Astrocyte (in vitro differentiated cells and primary cell): ENCODE data around the gene LSM7. TPM values are rescaled to one million over a fixed set of nuclear protein-coding genes. Genes with fewer than 3 reads are reported as not detected.

Experiments used
- DNase-seq: peaks from one replicate; pipeline ENCODE4 v3.0.0-alpha.2; 2010; ENCODE audit warnings: low read depth
- FAIRE-seq: peaks from 2 replicates; lab custom pipeline; 2011; peaks lifted over from hg19 to GRCh38; lab: Jason Lieb, UNC
- H2AFZ ChIP-seq: 2 replicates; pipeline ENCODE4 v1.6.0; 2012; ENCODE audit warnings: low read depth, low read length, inconsistent platforms
- H3K27ac ChIP-seq: 2 replicates; pipeline ENCODE4 v1.5.1; 2011; ENCODE audit warnings: low read depth, low read length, inconsistent platforms
- H3K27me3 ChIP-seq: 2 replicates; pipeline ENCODE4 v1.6.0; 2011; ENCODE audit warnings: low read length, inconsistent platforms; ENCODE audit not compliant: insufficient read depth
- H3K36me3 ChIP-seq: 2 replicates; pipeline ENCODE4 v1.5.1; 2011; ENCODE audit warnings: low read length, inconsistent platforms; ENCODE audit not compliant: insufficient read depth
- H3K4me1 ChIP-seq: 2 replicates; pipeline ENCODE4 v1.5.1; 2011; ENCODE audit warnings: low read length, inconsistent platforms; ENCODE audit not compliant: insufficient read depth
- H3K4me2 ChIP-seq: 2 replicates; pipeline ENCODE4 v1.6.0; 2012; ENCODE audit warnings: low read length, inconsistent platforms
- H3K4me3 ChIP-seq: 2 replicates; pipeline ENCODE4 v1.5.1; 2011; ENCODE audit warnings: low read depth, mild to moderate bottlenecking, low read length, inconsistent platforms; ENCODE audit not compliant: insufficient read depth
- H3K79me2 ChIP-seq: 2 replicates; pipeline ENCODE4 v1.6.0; 2012; ENCODE audit warnings: mild to moderate bottlenecking, low read length, inconsistent platforms; ENCODE audit not compliant: insufficient read depth
- H3K9ac ChIP-seq: 2 replicates; pipeline ENCODE4 v1.6.0; 2012; ENCODE audit warnings: mild to moderate bottlenecking, low read length, inconsistent platforms
- H3K9me3 ChIP-seq: 2 replicates; pipeline ENCODE4 v1.5.1; 2012; ENCODE audit warnings: low read depth, mild to moderate bottlenecking, low read length, inconsistent platforms; ENCODE audit not compliant: insufficient read depth
- H4K20me1 ChIP-seq: 2 replicates; pipeline ENCODE4 v1.6.0; 2012; ENCODE audit warnings: low read length, inconsistent platforms; ENCODE audit not compliant: insufficient read depth
- H3K27ac Mint-ChIP-seq: one replicate; pipeline ENCODE4 v1.8.0; 2021; ENCODE audit warnings: mild to moderate bottlenecking, mixed read lengths; ENCODE audit not compliant: unreplicated experiment
- H3K27me3 Mint-ChIP-seq: one replicate; pipeline ENCODE4 v1.8.0; 2021; ENCODE audit warnings: low read depth, mixed read lengths; ENCODE audit not compliant: unreplicated experiment
- H3K36me3 Mint-ChIP-seq: one replicate; pipeline ENCODE4 v1.8.0; 2021; ENCODE audit warnings: low read depth, mixed read lengths; ENCODE audit not compliant: unreplicated experiment
- H3K4me1 Mint-ChIP-seq: one replicate; pipeline ENCODE4 v1.8.0; 2021; ENCODE audit warnings: low read depth, mixed read lengths; ENCODE audit not compliant: unreplicated experiment
- H3K4me3 Mint-ChIP-seq: one replicate; pipeline ENCODE4 v1.8.0; 2021; ENCODE audit warnings: mild to moderate bottlenecking, moderate library complexity, mixed read lengths; ENCODE audit not compliant: unreplicated experiment
- H3K9me3 Mint-ChIP-seq: one replicate; pipeline ENCODE4 v1.8.0; 2021; ENCODE audit warnings: mild to moderate bottlenecking, mixed read lengths; ENCODE audit not compliant: unreplicated experiment
- EZH2 ChIP-seq: IDR thresholded peaks from 2 replicates; pipeline ENCODE4 v1.6.1; 2012; ENCODE audit warnings: mild to moderate bottlenecking, low read length, inconsistent platforms; ENCODE audit not compliant: insufficient read depth
- total RNA-seq: library from RNA; stranded (reverse); gene quantifications from 2 replicates; pipeline ENCODE4 v1.2.1, GENCODE V29; 2021
- TF ChIP-seq, protein P1 (sequence below): IDR thresholded peaks from 2 replicates; pipeline ENCODE4 v1.5.1; 2011; ENCODE audit warnings: low read depth, mild to moderate bottlenecking, inconsistent platforms, low read length, moderate library complexity; ENCODE audit not compliant: insufficient read depth

Gene LSM7
- total RNA-seq, 1 donor from 2014 or later: 91.4 TPM

DNA sequence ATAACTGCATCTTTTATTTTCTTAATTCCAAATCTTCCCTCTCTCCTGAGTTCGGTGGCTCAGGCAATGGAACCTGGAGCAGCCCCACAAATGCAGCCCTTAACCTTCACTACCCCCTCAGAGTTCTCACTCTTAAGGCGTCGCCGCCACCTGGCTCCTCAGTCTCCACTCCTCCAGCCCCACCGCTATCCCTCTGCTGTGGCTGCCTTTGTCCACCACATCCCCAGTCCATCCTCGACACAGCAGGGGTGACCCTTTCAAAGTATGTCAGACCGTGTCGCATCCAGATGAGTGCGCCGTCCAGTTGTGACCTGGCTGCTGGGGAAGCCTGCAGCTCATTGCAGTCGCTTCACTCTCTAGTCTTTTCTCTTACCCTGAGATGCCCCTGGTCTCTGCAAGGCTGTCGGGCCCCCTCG, 1.1 kb upstream of the LSM7 start:
- peak overlapping the region; percentile 87 for H3K9ac ChIP-seq
- H3K4me1 Mint-ChIP-seq: peaks cover 27% of the 10 kb centered on the region

DNA sequence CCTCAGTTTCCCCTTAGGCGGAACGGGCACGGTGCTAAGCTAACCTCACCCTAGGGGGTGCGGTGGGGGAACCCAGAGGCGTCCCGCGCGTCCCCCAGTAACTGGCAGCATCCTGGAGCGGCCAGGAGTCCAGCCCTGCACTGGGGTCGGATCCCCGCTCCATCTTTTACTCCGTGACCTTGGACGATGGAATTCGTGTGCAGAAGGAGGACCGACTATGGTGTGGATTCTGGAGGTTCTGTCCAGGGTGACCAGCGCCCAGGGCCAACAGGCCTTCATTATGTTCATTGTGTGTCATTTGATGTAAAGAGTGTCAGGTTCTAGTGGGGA, 728 bp upstream of the LSM7 start:
- TF ChIP-seq, protein P1, sequence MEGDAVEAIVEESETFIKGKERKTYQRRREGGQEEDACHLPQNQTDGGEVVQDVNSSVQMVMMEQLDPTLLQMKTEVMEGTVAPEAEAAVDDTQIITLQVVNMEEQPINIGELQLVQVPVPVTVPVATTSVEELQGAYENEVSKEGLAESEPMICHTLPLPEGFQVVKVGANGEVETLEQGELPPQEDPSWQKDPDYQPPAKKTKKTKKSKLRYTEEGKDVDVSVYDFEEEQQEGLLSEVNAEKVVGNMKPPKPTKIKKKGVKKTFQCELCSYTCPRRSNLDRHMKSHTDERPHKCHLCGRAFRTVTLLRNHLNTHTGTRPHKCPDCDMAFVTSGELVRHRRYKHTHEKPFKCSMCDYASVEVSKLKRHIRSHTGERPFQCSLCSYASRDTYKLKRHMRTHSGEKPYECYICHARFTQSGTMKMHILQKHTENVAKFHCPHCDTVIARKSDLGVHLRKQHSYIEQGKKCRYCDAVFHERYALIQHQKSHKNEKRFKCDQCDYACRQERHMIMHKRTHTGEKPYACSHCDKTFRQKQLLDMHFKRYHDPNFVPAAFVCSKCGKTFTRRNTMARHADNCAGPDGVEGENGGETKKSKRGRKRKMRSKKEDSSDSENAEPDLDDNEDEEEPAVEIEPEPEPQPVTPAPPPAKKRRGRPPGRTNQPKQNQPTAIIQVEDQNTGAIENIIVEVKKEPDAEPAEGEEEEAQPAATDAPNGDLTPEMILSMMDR: no peak
- no peak for TF ChIP-seq EZH2
- peak overlapping the region; percentile 90 for H3K4me3 Mint-ChIP-seq
- H3K27me3 ChIP-seq: no peaks in the 10 kb centered on the region
- H3K4me1 ChIP-seq: peaks cover 15% of the 10 kb centered on the region
- peak overlapping the region; percentile 90 for H3K27ac ChIP-seq
- no peaks in the 10 kb centered on the region for H3K9me3 Mint-ChIP-seq
- no peak for FAIRE-seq
- H3K36me3 Mint-ChIP-seq: peaks cover 3% of the 10 kb centered on the region
- no peak for DNase-seq
- peaks cover 71% of the 10 kb centered on the region for H4K20me1 ChIP-seq
- peak overlapping the region; percentile 95 for H3K4me3 ChIP-seq
- peak overlapping the region; percentile 89 for H2AFZ ChIP-seq
- peak overlapping the region; percentile 90 for H3K4me2 ChIP-seq
- H3K9me3 ChIP-seq: no peaks in the 10 kb centered on the region
- peaks cover 27% of the 10 kb centered on the region for H3K4me1 Mint-ChIP-seq
- H3K79me2 ChIP-seq: peaks cover 89% of the 10 kb centered on the region
- no peaks in the 10 kb centered on the region for H3K27me3 Mint-ChIP-seq
- peak overlapping the region; percentile 87 for H3K9ac ChIP-seq
- no peaks in the 10 kb centered on the region for H3K36me3 ChIP-seq
- H3K27ac Mint-ChIP-seq: peak overlapping the region; percentile 68

More for the DNA sequence above, 1.1 kb upstream of the LSM7 start:
- Histone ChIP-seq H3K9me3 (no peaks in the 10 kb centered on the region), H4K20me1 (peaks cover 71% of the 10 kb centered on the region), H3K4me3 (peak overlapping the region; percentile 95), H3K27ac (no peak overlapping the region), H3K79me2 (peaks cover 92% of the 10 kb centered on the region), H3K4me2 (peak overlapping the region; percentile 90), H2AFZ (no peak overlapping the region), H3K4me1 (peaks cover 15% of the 10 kb centered on the region), H3K27me3 (no peaks in the 10 kb centered on the region), H3K36me3 (no peaks in the 10 kb centered on the region)
- Mint-ChIP-seq H3K4me3 (peak overlapping the region; percentile 90), H3K9me3 (no peaks in the 10 kb centered on the region), H3K27ac (peak overlapping the region; percentile 68), H3K36me3 (peaks cover 3% of the 10 kb centered on the region), H3K27me3 (no peaks in the 10 kb centered on the region)
- FAIRE-seq (no peak), DNase-seq (no peak)
- TF ChIP-seq, protein P1: no peak
- no peak for TF ChIP-seq EZH2

DNA sequence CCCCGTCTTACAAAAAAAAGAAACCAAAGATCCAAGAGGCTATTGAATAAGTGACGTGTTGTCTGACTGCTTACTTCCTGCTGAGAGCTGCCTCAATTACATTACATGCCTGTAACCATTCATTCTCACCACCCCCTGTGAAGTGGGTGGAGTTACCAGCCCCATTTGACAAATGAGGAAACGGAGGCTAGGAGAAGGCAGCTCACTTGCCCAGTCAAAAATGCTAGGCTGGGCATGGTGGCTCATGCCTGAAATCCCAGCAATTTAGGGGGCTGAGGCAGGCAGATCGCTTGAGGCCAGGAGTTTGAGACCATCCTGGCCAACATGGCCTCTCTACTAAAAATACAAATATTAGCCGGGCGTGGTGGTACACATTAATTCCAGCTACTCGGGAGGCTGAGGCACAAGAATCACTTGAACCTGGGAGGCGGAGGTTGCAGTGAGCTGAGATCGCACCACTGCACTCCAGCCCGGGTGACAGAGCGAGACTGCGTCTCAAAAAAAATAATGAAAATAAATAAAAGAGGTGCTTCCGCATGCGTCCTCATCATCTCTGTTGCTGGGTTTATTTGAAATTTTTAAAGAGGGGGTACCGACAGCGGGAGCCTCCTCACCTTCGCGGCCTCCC, 499 bp downstream of the LSM7 start:
- FAIRE-seq (peak; percentile 76), DNase-seq (peak; percentile 88)
- peak overlapping the region; percentile 89 for H2AFZ ChIP-seq
- peak overlapping the region; percentile 90 for H3K27ac ChIP-seq
- no peaks in the 10 kb centered on the region for H3K27me3 ChIP-seq
- H3K79me2 ChIP-seq: peaks cover 78% of the 10 kb centered on the region
- H3K27me3 Mint-ChIP-seq: no peaks in the 10 kb centered on the region
- H3K9me3 Mint-ChIP-seq: no peaks in the 10 kb centered on the region
- H3K4me3 Mint-ChIP-seq: peak overlapping the region; percentile 100
- H3K4me1 ChIP-seq: peaks cover 15% of the 10 kb centered on the region
- H3K4me2 ChIP-seq: peak overlapping the region; percentile 90
- TF ChIP-seq, protein P1: no peak
- TF ChIP-seq EZH2: no peak
- H3K36me3 Mint-ChIP-seq: peaks cover 5% of the 10 kb centered on the region
- peak overlapping the region; percentile 87 for H3K9ac ChIP-seq
- peaks cover 66% of the 10 kb centered on the region for H4K20me1 ChIP-seq
- no peaks in the 10 kb centered on the region for H3K36me3 ChIP-seq
- H3K4me1 Mint-ChIP-seq: peaks cover 27% of the 10 kb centered on the region
- peak overlapping the region; percentile 97 for H3K27ac Mint-ChIP-seq
- no peaks in the 10 kb centered on the region for H3K9me3 ChIP-seq
- H3K4me3 ChIP-seq: peak overlapping the region; percentile 95
